ENCODE data around the gene KRTAP19-3. TPM values are rescaled to one million over a fixed set of nuclear protein-coding genes. Genes with fewer than 3 reads are reported as not detected.

Gene KRTAP19-3
- total RNA-seq, 5 donors from 2014 or later (not counting 1 experiment from before 2014, with no cell fraction given), result not detected

DNA sequence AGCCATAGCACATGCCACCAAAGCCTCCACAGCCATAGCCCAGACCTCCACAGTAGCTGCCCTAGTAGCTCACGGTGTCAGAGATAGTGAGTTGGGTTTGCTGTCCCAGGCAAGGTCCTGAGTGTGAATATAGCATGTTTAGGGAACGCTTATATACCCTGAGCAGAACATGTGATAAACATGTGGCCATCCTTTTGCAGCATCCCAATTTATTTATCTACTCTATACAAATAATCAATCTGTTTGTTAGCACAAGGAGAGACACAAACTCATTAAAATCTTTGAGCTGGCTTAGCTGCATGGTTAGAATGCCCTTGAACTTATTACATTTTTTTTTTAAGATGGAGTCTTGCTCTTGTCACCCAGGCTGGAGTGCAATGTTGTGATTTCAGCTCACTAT lies 4.5 kb downstream of the KRTAP19-3 start, which contains the start of gene KRTAP19-2:
Gene KRTAP19-2, minus strand, starts transcription at position 101 of the 400 bp plus-strand sequence. Its CDS starts 88 bp downstream, at position 13.
- Mint-ChIP-seq H3K4me3 (no peak within 1 kb of the TSS), H3K27me3 (no peaks in the 10 kb centered on the region), H3K27ac (no peak within 1 kb of the TSS), H3K9me3 (peaks cover 11 to 17% (median 15%) of the 10 kb centered on the region in 3 donors), H3K4me1 (no peaks in the 10 kb centered on the region), H3K36me3 (no peaks in the 10 kb centered on the region)
- ChIA-PET CTCF (no interaction called here), POLR2A (interaction anchor here in 1 of 2 donors (0.6 kb wide), 1 partner anchor 44 kb away, joined by 3 read pairs; no protein-coding TSS in a partner anchor)
- H3K9me3 ChIP-seq, result no peaks in the 10 kb centered on the region
- no peak within 1 kb of the TSS for H3K27ac ChIP-seq (ENCODE audit: low read length)
- DNase-seq (no peak), ATAC-seq (replicated peaks in 1 of 4) (no peak)
- no peaks in the 10 kb centered on the region for H3K36me3 ChIP-seq (ENCODE audit: control insufficient read depth in 2 of 2, extremely low read depth in 1 of 2, insufficient read depth in 1 of 2, low read length in 1 of 2)
- no peaks in the 10 kb centered on the region for H3K4me1 ChIP-seq (ENCODE audit: control insufficient read depth in 1 of 2, extremely low read depth in 1 of 2, insufficient read depth in 2 of 2, low read length in 2 of 2)
- no CpG with 5 or more reads among the region's 2 CpGs for WGBS (ENCODE audit: insufficient coverage)
- H3K27me3 ChIP-seq (replicated peaks in 1 of 2; ENCODE audit: control insufficient read depth in 2 of 2, extremely low read depth in 1 of 2, insufficient read depth in 2 of 2, low read length in 1 of 2), result no peaks in the 10 kb centered on the region
- no peak within 1 kb of the TSS for H3K4me3 ChIP-seq (ENCODE audit: control insufficient read depth in 1 of 2, extremely low read depth in 1 of 2, low read length in 1 of 2)

DNA sequence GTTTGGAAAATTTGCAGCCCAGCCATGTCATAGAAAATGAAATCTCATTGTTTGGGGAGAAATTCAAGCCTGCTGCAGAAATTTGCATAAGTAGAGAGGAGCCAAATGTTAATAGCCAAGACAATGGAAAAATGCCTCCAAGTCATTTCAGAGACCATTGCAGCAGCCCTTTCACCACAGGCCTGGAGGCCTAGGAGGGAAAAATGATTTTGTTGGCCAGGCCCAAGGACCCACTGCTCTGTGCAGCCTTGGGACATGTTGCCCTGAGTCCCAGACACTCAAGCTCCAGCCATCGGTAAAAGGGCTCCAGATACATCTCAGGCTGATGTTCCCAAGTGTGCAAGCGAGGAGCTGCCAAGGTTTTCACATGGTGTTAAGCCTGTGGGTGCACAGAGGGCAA lies 5.6 kb downstream of the KRTAP19-3 start:
- no peaks in the 10 kb centered on the region for H3K4me1 Mint-ChIP-seq
- Histone ChIP-seq H3K9me3 (no peaks in the 10 kb centered on the region), H3K36me3 (ENCODE audit: control insufficient read depth in 2 of 2, extremely low read depth in 1 of 2, insufficient read depth in 1 of 2, low read length in 1 of 2) (no peaks in the 10 kb centered on the region), H3K4me3 (ENCODE audit: control insufficient read depth in 1 of 2, extremely low read depth in 1 of 2, low read length in 1 of 2) (no peak overlapping the region), H3K27ac (ENCODE audit: low read length) (no peak overlapping the region), H3K4me1 (ENCODE audit: control insufficient read depth in 1 of 2, extremely low read depth in 1 of 2, insufficient read depth in 2 of 2, low read length in 2 of 2) (no peaks in the 10 kb centered on the region), H3K27me3 (replicated peaks in 1 of 2; ENCODE audit: control insufficient read depth in 2 of 2, extremely low read depth in 1 of 2, insufficient read depth in 2 of 2, low read length in 1 of 2) (no peaks in the 10 kb centered on the region)
- WGBS (ENCODE audit: insufficient coverage), result 52% methylated on average over 2 of the region's 2 CpGs
- no peaks in the 10 kb centered on the region for H3K27me3 Mint-ChIP-seq
- no peak overlapping the region for H3K4me3 Mint-ChIP-seq
- H3K27ac Mint-ChIP-seq, result no peak overlapping the region
- no peak for ATAC-seq (replicated peaks in 1 of 4)
- H3K9me3 Mint-ChIP-seq, result peaks cover 11 to 17% (median 15%) of the 10 kb centered on the region in 3 donors
- no peak for DNase-seq
- H3K36me3 Mint-ChIP-seq, result no peaks in the 10 kb centered on the region
- ChIA-PET POLR2A (no interaction called here), CTCF (no interaction called here)

- WGBS (ENCODE audit: insufficient coverage), result no CpG with 5 or more reads among the region's 2 CpGs
- POLR2A ChIA-PET, result no interaction called here
These were observed 9.7 kb downstream of the KRTAP19-3 start for GRCh38 chr21:30482130-30482529.

GRCh38 chr21:30480145-30480544 lies 11.7 kb downstream of the KRTAP19-3 start, which contains the start of gene KRTAP19-1:
Gene KRTAP19-1, minus strand, starts transcription at chr21:30480367. Its CDS starts 50 bp downstream, at chr21:30480317.
- DNase-seq (no peak), ATAC-seq (replicated peaks in 1 of 4) (no peak)
- Histone ChIP-seq H3K4me1 (ENCODE audit: control insufficient read depth in 1 of 2, extremely low read depth in 1 of 2, insufficient read depth in 2 of 2, low read length in 2 of 2) (no peaks in the 10 kb centered on the region), H3K4me3 (ENCODE audit: control insufficient read depth in 1 of 2, extremely low read depth in 1 of 2, low read length in 1 of 2) (no peak within 1 kb of the TSS), H3K9me3 (no peaks in the 10 kb centered on the region), H3K36me3 (ENCODE audit: control insufficient read depth in 2 of 2, extremely low read depth in 1 of 2, insufficient read depth in 1 of 2, low read length in 1 of 2) (no peaks in the 10 kb centered on the region), H3K27me3 (replicated peaks in 1 of 2; ENCODE audit: control insufficient read depth in 2 of 2, extremely low read depth in 1 of 2, insufficient read depth in 2 of 2, low read length in 1 of 2) (no peaks in the 10 kb centered on the region), H3K27ac (ENCODE audit: low read length) (no peak within 1 kb of the TSS)
- Mint-ChIP-seq H3K27me3 (peaks cover 0 to 3% of the 10 kb centered on the region in 2 donors), H3K9me3 (peaks cover 0 to 3% (median 2%) of the 10 kb centered on the region in 3 donors), H3K27ac (no peak within 1 kb of the TSS), H3K36me3 (no peaks in the 10 kb centered on the region), H3K4me1 (no peaks in the 10 kb centered on the region), H3K4me3 (no peak within 1 kb of the TSS)
- POLR2A ChIA-PET, result no interaction called here
- CTCF ChIA-PET, result no interaction called here
- 90% methylated on average over 6 of the region's 7 CpGs for WGBS (ENCODE audit: insufficient coverage)

More at GRCh38 chr21:30482130-30482529, 9.7 kb downstream of the KRTAP19-3 start:
- Histone ChIP-seq H3K4me1 (ENCODE audit: control insufficient read depth in 1 of 2, extremely low read depth in 1 of 2, insufficient read depth in 2 of 2, low read length in 2 of 2) (no peaks in the 10 kb centered on the region), H3K27me3 (replicated peaks in 1 of 2; ENCODE audit: control insufficient read depth in 2 of 2, extremely low read depth in 1 of 2, insufficient read depth in 2 of 2, low read length in 1 of 2) (no peaks in the 10 kb centered on the region), H3K27ac (ENCODE audit: low read length) (no peak overlapping the region), H3K4me3 (ENCODE audit: control insufficient read depth in 1 of 2, extremely low read depth in 1 of 2, low read length in 1 of 2) (no peak overlapping the region), H3K36me3 (ENCODE audit: control insufficient read depth in 2 of 2, extremely low read depth in 1 of 2, insufficient read depth in 1 of 2, low read length in 1 of 2) (no peaks in the 10 kb centered on the region), H3K9me3 (no peaks in the 10 kb centered on the region)
- ATAC-seq (replicated peaks in 1 of 4) (no peak), DNase-seq (no peak)
- Mint-ChIP-seq H3K4me3 (no peak overlapping the region), H3K27me3 (peaks cover 0 to 3% of the 10 kb centered on the region in 2 donors), H3K27ac (no peak overlapping the region), H3K9me3 (peaks cover 11 to 15% (median 12%) of the 10 kb centered on the region in 3 donors), H3K36me3 (no peaks in the 10 kb centered on the region), H3K4me1 (no peaks in the 10 kb centered on the region)
- CTCF ChIA-PET, result no interaction called here

- Histone ChIP-seq H3K9me3 (no peaks in the 10 kb centered on the region), H3K27ac (ENCODE audit: low read length) (no peak overlapping the region), H3K4me3 (ENCODE audit: control insufficient read depth in 1 of 2, extremely low read depth in 1 of 2, low read length in 1 of 2) (no peak overlapping the region), H3K4me1 (ENCODE audit: control insufficient read depth in 1 of 2, extremely low read depth in 1 of 2, insufficient read depth in 2 of 2, low read length in 2 of 2) (no peaks in the 10 kb centered on the region), H3K27me3 (replicated peaks in 1 of 2; ENCODE audit: control insufficient read depth in 2 of 2, extremely low read depth in 1 of 2, insufficient read depth in 2 of 2, low read length in 1 of 2) (no peaks in the 10 kb centered on the region), H3K36me3 (ENCODE audit: control insufficient read depth in 2 of 2, extremely low read depth in 1 of 2, insufficient read depth in 1 of 2, low read length in 1 of 2) (no peaks in the 10 kb centered on the region)
- Mint-ChIP-seq H3K9me3 (no peaks in the 10 kb centered on the region), H3K4me3 (no peak overlapping the region), H3K27ac (no peak overlapping the region), H3K27me3 (peaks cover 0 to 3% of the 10 kb centered on the region in 2 donors), H3K4me1 (no peaks in the 10 kb centered on the region), H3K36me3 (no peaks in the 10 kb centered on the region)
- CTCF ChIA-PET, result no interaction called here
- ATAC-seq (replicated peaks in 1 of 4) (no peak), DNase-seq (no peak)
- WGBS (ENCODE audit: insufficient coverage), result 23% methylated on average over 2 of the region's 4 CpGs
- POLR2A ChIA-PET, result no interaction called here
These were observed 12.6 kb downstream of the KRTAP19-3 start for GRCh38 chr21:30479259-30479658.

DNA sequence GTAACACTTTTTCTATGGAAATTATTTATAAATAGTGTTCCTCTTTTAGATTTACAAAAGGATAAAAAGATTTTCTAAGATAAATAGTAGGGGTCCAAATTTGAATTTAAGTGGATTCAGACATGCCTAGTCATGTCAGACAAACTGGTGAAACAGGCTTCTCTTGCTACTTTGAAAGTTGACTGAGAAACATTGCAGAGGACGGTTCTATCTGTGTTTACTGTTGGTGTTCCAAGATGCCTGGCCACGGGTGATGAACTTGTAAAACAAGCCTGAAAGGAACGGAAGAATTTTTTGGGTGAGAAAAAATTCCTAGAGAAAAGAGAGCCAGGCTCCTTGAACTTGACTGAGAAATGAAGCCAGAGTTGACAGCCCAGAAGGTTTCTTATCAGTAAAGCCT lies 13.8 kb downstream of the KRTAP19-3 start:
- Mint-ChIP-seq H3K4me3 (no peak overlapping the region), H3K36me3 (no peaks in the 10 kb centered on the region), H3K9me3 (no peaks in the 10 kb centered on the region), H3K27me3 (peaks cover 0 to 3% of the 10 kb centered on the region in 2 donors), H3K4me1 (no peaks in the 10 kb centered on the region), H3K27ac (no peak overlapping the region)
- H3K36me3 ChIP-seq (ENCODE audit: control insufficient read depth in 2 of 2, extremely low read depth in 1 of 2, insufficient read depth in 1 of 2, low read length in 1 of 2), result no peaks in the 10 kb centered on the region
- CTCF ChIA-PET, result no interaction called here
- H3K27me3 ChIP-seq (replicated peaks in 1 of 2; ENCODE audit: control insufficient read depth in 2 of 2, extremely low read depth in 1 of 2, insufficient read depth in 2 of 2, low read length in 1 of 2), result no peaks in the 10 kb centered on the region
- no peak for ATAC-seq (replicated peaks in 1 of 4)
- POLR2A ChIA-PET, result no interaction called here
- no peak overlapping the region for H3K4me3 ChIP-seq (ENCODE audit: control insufficient read depth in 1 of 2, extremely low read depth in 1 of 2, low read length in 1 of 2)
- H3K4me1 ChIP-seq (ENCODE audit: control insufficient read depth in 1 of 2, extremely low read depth in 1 of 2, insufficient read depth in 2 of 2, low read length in 2 of 2), result no peaks in the 10 kb centered on the region
- H3K9me3 ChIP-seq, result no peaks in the 10 kb centered on the region
- H3K27ac ChIP-seq (ENCODE audit: low read length), result no peak overlapping the region
- 63% methylated on average over 3 of the region's 3 CpGs for WGBS (ENCODE audit: insufficient coverage)
- DNase-seq, result no peak

Measured in T-cell (primary cell).